GM13976 (cell line): Measurements from ENCODE around the gene TSPO.

ENCODE experiments used
- DNase-seq: peaks from one replicate; pipeline ENCODE4 v3.0.0; 2012; ENCODE audit warnings: low spot score
- CTCF ChIP-seq: IDR thresholded peaks from 2 replicates; pipeline ENCODE4 v1.5.1; 2012; ENCODE audit warnings: borderline replicate concordance, mild to moderate bottlenecking; ENCODE audit not compliant: insufficient read depth; ENCODE audit errors: extremely low read depth, missing control alignments, control extremely low read depth
- in situ Hi-C: fragments of 300-500 bp; cut with MboI; formaldehyde crosslinking; loops from one replicate; pipeline ENCODE4 v1.12.0; 2022; ENCODE audit warnings: low sequenced_read_pairs, mixed read lengths, inconsistent platforms; ENCODE audit not compliant: unreplicated experiment

TSPO gene

GRCh38 chr22:43163241-43163795 lies 12.0 kb downstream of the TSPO start:
- in situ Hi-C loops: no loop called here
- DNase-seq: no peak
- TF ChIP-seq CTCF: no peak

- TF ChIP-seq CTCF: no peak
- DNase-seq: no peak
- in situ Hi-C loops: no loop called here
These were observed 13.3 kb downstream of the TSPO start for GRCh38 chr22:43164636-43165035.

GRCh38 chr22:43166132-43166930 lies 15.0 kb downstream of the TSPO start:
- TF ChIP-seq CTCF: no peak
- in situ Hi-C loops: no loop called here
- no peak for DNase-seq

- TF ChIP-seq CTCF: no peak
- no peak for DNase-seq
- in situ Hi-C loops: no loop called here
These were observed 15.7 kb downstream of the TSPO start for GRCh38 chr22:43167001-43167589.

GRCh38 chr22:43168471-43169309 lies 17.3 kb downstream of the TSPO start:
- no peak for TF ChIP-seq CTCF
- DNase-seq: no peak
- in situ Hi-C loops: no loop called here
